SK-N-SH treated with all-trans-retinoic acid at 6 μM for 48 hours (cell line): ENCODE data around the gene AKAP12.

Experiments used
- ATAC-seq: fragments of 200-7000 bp; cut with Tn5 transposase; 3 replicates; pipeline ENCODE4 v1.9.1; 2020; ENCODE audit warnings: mild to moderate bottlenecking, moderate library complexity
- ARNTL ChIP-seq: fragments of 450-650 bp; formaldehyde crosslinking; IDR thresholded peaks from 2 replicates; pipeline ENCODE4 v1.5.0; 2020; ENCODE audit warnings: low read depth, mild to moderate bottlenecking, moderate library complexity, borderline replicate concordance
- BACH2 ChIP-seq: fragments of 250-450 bp; sonication (Bioruptor Pico); IDR thresholded peaks from 2 replicates; pipeline ENCODE4 v1.9.0; 2021; ENCODE audit warnings: mild to moderate bottlenecking, borderline replicate concordance
- ESRRG ChIP-seq: fragments of 250-450 bp; sonication (Bioruptor Pico); IDR thresholded peaks from 2 replicates; pipeline ENCODE4 v1.6.1; 2021; ENCODE audit warnings: mild to moderate bottlenecking
- GLIS3 ChIP-seq: fragments of 250-450 bp; sonication (Bioruptor Pico); IDR thresholded peaks from 2 replicates; pipeline ENCODE4 v1.5.0; 2020; ENCODE audit warnings: mild to moderate bottlenecking, moderate library complexity
- ISL1 ChIP-seq: fragments of 250-450 bp; sonication (Bioruptor Pico); IDR thresholded peaks from 2 replicates; pipeline ENCODE4 v2.1.2; 2022; ENCODE audit warnings: mild to moderate bottlenecking, moderate library complexity
- PATZ1 ChIP-seq: fragments of 250-450 bp; sonication (Bioruptor Pico); IDR thresholded peaks from 2 replicates; pipeline ENCODE4 v1.8.0; 2020; ENCODE audit warnings: mild to moderate bottlenecking, moderate library complexity, borderline replicate concordance
- PPARA ChIP-seq: fragments of 250-450 bp; sonication (Bioruptor Pico); IDR thresholded peaks from 2 replicates; pipeline ENCODE4 v1.5.0; 2020; ENCODE audit warnings: mild to moderate bottlenecking, borderline replicate concordance
- RARB ChIP-seq: fragments of 250-450 bp; sonication (Bioruptor Pico); IDR thresholded peaks from 2 replicates; pipeline ENCODE4 v1.8.0; 2021; ENCODE audit warnings: mild to moderate bottlenecking, moderate library complexity
- SNAI2 ChIP-seq: fragments of 250-450 bp; sonication (Bioruptor Pico); IDR thresholded peaks from 2 replicates; pipeline ENCODE4 v1.5.0; 2020; ENCODE audit warnings: mild to moderate bottlenecking, moderate library complexity
- TOX ChIP-seq: fragments of 250-450 bp; sonication (Bioruptor Pico); IDR thresholded peaks from 2 replicates; pipeline ENCODE4 v1.8.0; 2021; ENCODE audit warnings: mild to moderate bottlenecking, moderate library complexity, borderline replicate concordance
- TSHZ2 ChIP-seq: fragments of 250-450 bp; sonication (Bioruptor Pico); IDR thresholded peaks from 2 replicates; pipeline ENCODE4 v1.5.0; 2020; ENCODE audit warnings: mild to moderate bottlenecking, moderate library complexity
- ZFP3 ChIP-seq: fragments of 250-450 bp; sonication (Bioruptor Pico); IDR thresholded peaks from 2 replicates; pipeline ENCODE4 v1.5.0; 2020; ENCODE audit warnings: mild to moderate bottlenecking, moderate library complexity
- ZFP30 ChIP-seq: fragments of 450-650 bp; formaldehyde crosslinking; IDR thresholded peaks from 2 replicates; pipeline ENCODE4 v1.5.0; 2022; ENCODE audit warnings: mild to moderate bottlenecking, moderate library complexity
- ZNF70 ChIP-seq: fragments of 450-650 bp; formaldehyde crosslinking; IDR thresholded peaks from 2 replicates; pipeline ENCODE4 v1.5.0; 2020; ENCODE audit warnings: mild to moderate bottlenecking, moderate library complexity
- ZNF8 ChIP-seq: fragments of 450-650 bp; formaldehyde crosslinking; IDR thresholded peaks from 2 replicates; pipeline ENCODE4 v1.5.0; 2020; ENCODE audit warnings: mild to moderate bottlenecking, moderate library complexity
- TF ChIP-seq, protein P1 (sequence below): fragments of 250-450 bp; sonication (Bioruptor Pico); IDR thresholded peaks from 2 replicates; pipeline ENCODE4 v1.5.1; 2021; ENCODE audit warnings: mild to moderate bottlenecking, moderate library complexity
- TF ChIP-seq, protein P2 (sequence below): fragments of 250-450 bp; sonication (Bioruptor Pico); IDR thresholded peaks from 2 replicates; pipeline ENCODE4 v1.5.1; 2020; ENCODE audit warnings: low read depth, mild to moderate bottlenecking, moderate library complexity
- TF ChIP-seq, protein P3 (sequence below): fragments of 250-450 bp; sonication (Bioruptor Pico); IDR thresholded peaks from 2 replicates; pipeline ENCODE4 v1.8.0; 2021; ENCODE audit warnings: low read depth, mild to moderate bottlenecking, moderate library complexity, borderline replicate concordance

Gene AKAP12

GRCh38 chr6:151252634-151253033, 12.9 kb downstream of the AKAP12 start:
- TF ChIP-seq, protein P1, sequence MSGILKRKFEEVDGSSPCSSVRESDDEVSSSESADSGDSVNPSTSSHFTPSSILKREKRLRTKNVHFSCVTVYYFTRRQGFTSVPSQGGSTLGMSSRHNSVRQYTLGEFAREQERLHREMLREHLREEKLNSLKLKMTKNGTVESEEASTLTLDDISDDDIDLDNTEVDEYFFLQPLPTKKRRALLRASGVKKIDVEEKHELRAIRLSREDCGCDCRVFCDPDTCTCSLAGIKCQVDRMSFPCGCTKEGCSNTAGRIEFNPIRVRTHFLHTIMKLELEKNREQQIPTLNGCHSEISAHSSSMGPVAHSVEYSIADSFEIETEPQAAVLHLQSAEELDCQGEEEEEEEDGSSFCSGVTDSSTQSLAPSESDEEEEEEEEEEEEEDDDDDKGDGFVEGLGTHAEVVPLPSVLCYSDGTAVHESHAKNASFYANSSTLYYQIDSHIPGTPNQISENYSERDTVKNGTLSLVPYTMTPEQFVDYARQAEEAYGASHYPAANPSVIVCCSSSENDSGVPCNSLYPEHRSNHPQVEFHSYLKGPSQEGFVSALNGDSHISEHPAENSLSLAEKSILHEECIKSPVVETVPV (CRISPR knock-in tag), result no peak
- no peak for TF ChIP-seq TSHZ2 (CRISPR knock-in tag)
- TF ChIP-seq ZNF70 (CRISPR knock-in tag), result no peak
- TF ChIP-seq, all 23 proteins: peak for 0
- ATAC-seq, result no peak

DNA sequence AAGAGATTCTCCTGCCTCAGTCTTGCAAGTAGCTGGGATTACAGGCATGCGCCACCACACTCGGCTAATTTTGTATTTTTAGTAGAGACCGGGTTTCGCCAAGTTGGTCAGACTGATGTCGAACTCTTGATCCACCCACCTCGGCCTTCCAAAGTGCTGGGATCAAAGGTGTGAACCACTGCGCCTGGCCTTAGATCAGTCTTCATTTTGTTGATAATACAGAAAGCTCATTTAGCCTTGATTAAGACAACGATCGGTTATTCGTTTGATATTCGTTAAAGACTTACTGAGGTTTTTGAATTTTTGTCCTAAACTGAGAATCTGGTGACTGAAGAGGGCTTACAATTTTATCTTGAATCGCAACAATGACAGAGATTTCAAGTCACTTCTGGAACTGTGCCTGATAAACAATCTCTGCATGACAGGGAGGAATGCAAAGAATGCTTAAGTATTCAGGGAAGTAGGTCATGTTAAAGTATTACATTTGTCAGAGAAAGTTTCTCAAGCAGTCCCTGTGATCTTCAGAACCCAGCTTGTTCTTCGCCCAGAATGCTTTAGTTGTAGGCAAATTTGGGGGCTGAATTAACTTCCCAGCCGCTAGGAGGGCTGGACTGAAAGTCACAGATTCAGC, 14.8 kb downstream of the AKAP12 start:
- ATAC-seq, result peak; percentile 62
- TF ChIP-seq ZFP3 (CRISPR knock-in tag), result no peak
- TF ChIP-seq SNAI2 (CRISPR knock-in tag), result no peak
- TF ChIP-seq GLIS3 (CRISPR knock-in tag), result peak; percentile 54; the same call in 1 of the 2 replicates
- TF ChIP-seq TOX (CRISPR knock-in tag), result no peak
- TF ChIP-seq, protein P2, sequence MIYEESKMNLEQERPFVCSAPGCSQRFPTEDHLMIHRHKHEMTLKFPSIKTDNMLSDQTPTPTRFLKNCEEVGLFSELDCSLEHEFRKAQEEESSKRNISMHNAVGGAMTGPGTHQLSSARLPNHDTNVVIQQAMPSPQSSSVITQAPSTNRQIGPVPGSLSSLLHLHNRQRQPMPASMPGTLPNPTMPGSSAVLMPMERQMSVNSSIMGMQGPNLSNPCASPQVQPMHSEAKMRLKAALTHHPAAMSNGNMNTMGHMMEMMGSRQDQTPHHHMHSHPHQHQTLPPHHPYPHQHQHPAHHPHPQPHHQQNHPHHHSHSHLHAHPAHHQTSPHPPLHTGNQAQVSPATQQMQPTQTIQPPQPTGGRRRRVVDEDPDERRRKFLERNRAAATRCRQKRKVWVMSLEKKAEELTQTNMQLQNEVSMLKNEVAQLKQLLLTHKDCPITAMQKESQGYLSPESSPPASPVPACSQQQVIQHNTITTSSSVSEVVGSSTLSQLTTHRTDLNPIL (CRISPR knock-in tag), result 0 out of 2 replicates have a peak, but pooled peaks have one; percentile 39
- TF ChIP-seq ESRRG (CRISPR knock-in tag), result peak; percentile 80; the same call in 1 of the 2 replicates
- peak; percentile 69 for TF ChIP-seq ISL1
- TF ChIP-seq ZNF70 (CRISPR knock-in tag), result no peak
- no peak for TF ChIP-seq RARB (CRISPR knock-in tag)

GRCh38 chr6:151255811-151256210, 16.0 kb downstream of the AKAP12 start:
- TF ChIP-seq RARB (CRISPR knock-in tag) (no peak), GLIS3 (CRISPR knock-in tag) (no peak), ARNTL (CRISPR knock-in tag) (no peak), PPARA (no peak), PATZ1 (CRISPR knock-in tag) (no peak), ZNF8 (no peak)
- TF ChIP-seq, protein P3, sequence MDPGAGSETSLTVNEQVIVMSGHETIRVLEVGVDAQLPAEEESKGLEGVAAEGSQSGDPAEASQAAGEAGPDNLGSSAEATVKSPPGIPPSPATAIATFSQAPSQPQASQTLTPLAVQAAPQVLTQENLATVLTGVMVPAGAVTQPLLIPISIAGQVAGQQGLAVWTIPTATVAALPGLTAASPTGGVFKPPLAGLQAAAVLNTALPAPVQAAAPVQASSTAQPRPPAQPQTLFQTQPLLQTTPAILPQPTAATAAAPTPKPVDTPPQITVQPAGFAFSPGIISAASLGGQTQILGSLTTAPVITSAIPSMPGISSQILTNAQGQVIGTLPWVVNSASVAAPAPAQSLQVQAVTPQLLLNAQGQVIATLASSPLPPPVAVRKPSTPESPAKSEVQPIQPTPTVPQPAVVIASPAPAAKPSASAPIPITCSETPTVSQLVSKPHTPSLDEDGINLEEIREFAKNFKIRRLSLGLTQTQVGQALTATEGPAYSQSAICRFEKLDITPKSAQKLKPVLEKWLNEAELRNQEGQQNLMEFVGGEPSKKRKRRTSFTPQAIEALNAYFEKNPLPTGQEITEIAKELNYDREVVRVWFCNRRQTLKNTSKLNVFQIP (CRISPR knock-in tag), result no peak
- TF ChIP-seq, protein P2 (CRISPR knock-in tag), result no peak
- no peak for ATAC-seq

DNA sequence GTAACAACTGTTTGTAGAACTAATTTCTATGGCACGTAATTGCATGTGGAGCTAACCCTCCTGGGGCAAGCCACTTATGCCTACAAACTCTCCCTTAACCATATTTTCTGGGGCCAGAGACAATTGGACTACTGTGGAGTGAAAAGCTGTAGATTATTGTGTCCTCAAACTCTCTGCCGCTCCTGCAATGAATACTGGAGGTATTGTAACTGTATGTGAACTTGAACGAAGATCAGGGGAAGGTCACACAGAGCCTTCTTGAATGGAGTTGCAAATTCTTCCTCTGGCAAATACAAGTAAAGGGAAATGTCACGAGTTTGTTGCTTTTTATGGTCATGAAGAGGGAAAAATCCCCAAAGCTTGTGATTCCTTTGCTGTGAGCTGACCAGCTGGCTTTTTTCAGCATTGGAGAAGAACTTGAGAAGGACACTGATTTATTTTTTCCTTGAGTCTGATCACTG, 18.2 kb downstream of the AKAP12 start:
- peak; percentile 36; the same call in 2 of the 3 replicates for ATAC-seq
- no peak for TF ChIP-seq ZFP30 (CRISPR knock-in tag)
- no peak for TF ChIP-seq BACH2 (CRISPR knock-in tag)
- TF ChIP-seq PPARA, result no peak
- TF ChIP-seq, all 23 proteins: peak for 0
